HG02938 (cell line): ENCODE measurements around the gene ADIG.

Experiments used
- ATAC-seq: cut with Tn5 transposase; IDR thresholded peaks from one replicate; pipeline ENCODE4 v1.9.1; 2021; ENCODE audit warnings: mild to moderate bottlenecking, moderate library complexity; ENCODE audit not compliant: unreplicated experiment

ADIG gene

GRCh38 chr20:38581013-38581412, at the start of gene ADIG:
ADIG (plus strand) TSS chr20:38581197; CDS start chr20:38581251, 54 bp downstream.
- no peak for ATAC-seq

DNA sequence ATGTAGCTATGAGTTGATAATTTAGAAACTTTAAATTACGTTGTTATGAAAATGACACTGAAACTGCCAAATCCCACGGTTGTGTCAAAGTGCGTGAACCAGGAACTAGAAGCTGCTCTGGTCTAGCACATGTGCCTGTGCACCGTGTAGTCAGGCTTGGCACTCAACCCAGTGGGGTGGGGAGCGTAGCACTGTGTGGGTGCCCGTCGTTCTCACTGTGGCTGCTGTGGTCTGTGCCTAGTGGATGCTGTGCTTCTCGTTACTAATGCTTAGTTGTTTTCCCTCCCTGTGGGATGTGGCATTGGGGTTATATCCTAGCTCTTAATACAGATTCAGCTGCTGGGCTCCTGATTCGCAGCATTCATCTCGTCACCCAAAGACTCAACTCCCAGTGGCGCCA, 46.2 kb upstream of the ADIG start:
- no peak for ATAC-seq

GRCh38 chr20:38536310-38536709, 44.7 kb upstream of the ADIG start:
- no peak for ATAC-seq

DNA sequence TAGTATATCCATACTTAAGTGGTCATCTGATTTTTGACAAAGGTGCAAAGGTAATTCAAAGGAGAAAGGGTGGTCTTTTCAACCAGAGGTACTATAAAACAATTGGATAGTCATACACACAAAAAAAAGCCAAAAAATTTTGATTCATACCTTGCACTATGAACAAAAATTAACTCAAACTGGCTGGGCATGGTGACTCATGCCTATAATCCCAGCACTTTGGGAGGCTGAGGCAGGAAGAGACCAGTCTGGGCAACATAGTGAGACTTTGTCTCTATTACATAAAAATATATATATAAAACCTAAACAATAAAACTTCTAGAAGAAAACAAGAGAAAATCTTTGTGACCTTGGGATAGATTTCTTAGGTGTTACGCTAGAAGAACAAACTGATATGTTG, 43.8 kb upstream of the ADIG start:
- ATAC-seq: no peak

DNA sequence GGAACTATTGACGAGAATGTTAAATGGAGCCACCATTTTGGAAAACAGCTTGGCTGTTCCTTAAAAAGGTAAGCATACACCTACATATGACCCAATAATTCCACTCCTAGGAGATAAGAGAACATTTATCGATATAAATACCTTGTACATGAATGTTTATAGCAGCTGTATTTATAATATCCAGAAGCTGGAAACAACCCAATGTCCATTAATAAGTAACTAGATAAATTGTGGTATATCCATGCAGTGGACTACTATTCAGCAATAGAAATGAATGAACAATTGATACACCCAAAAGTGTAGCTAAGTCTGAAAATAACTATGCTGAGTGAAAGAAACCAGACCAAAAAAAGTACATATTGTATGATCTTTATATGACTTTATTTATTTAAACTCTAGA, 42.2 kb upstream of the ADIG start:
- ATAC-seq: no peak

DNA sequence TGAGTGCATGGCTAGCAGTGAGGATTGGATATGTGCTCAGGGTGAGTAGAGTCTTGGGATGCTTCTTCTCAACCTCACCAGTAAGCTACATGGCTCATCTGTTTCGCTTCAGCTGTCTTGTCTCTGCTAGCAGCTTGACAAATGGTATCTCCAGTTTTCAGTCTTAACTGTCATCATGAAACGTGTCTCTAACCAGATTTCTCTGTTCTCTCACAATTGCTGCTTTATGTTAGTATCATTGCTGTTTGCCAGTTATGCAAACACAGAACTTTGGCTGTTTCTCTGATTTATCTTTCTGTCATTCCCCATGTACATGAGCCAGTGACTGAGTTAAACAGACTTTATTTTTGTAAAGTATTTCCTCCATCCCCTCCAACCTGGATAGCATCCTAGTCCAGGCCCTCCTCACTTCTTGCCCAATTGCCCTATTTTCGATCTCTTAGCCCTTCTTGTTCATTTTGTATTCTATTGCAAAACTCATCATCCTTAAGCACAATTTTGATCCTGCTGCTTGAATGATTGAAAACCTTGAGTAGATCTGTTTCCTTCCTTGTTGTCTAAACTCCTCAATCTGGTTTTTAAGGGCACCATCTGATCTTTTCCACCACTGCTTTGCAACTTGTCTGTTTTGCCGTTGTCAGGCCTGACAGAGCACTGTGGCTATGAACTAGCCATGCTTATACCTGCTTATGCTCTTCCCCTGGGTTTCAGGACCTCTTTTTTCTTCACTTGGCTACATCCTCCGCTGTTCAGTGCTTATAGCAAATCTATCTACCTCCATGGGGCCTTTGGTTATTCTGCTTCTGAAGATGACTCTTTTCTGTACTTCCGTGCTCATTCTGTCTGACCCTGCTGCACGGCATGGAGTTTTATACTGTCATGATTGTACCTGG, 37.7 kb upstream of the ADIG start:
- ATAC-seq: no peak

- no peak for ATAC-seq
Measured at GRCh38 chr20:38545771-38546170, 35.2 kb upstream of the ADIG start.

DNA sequence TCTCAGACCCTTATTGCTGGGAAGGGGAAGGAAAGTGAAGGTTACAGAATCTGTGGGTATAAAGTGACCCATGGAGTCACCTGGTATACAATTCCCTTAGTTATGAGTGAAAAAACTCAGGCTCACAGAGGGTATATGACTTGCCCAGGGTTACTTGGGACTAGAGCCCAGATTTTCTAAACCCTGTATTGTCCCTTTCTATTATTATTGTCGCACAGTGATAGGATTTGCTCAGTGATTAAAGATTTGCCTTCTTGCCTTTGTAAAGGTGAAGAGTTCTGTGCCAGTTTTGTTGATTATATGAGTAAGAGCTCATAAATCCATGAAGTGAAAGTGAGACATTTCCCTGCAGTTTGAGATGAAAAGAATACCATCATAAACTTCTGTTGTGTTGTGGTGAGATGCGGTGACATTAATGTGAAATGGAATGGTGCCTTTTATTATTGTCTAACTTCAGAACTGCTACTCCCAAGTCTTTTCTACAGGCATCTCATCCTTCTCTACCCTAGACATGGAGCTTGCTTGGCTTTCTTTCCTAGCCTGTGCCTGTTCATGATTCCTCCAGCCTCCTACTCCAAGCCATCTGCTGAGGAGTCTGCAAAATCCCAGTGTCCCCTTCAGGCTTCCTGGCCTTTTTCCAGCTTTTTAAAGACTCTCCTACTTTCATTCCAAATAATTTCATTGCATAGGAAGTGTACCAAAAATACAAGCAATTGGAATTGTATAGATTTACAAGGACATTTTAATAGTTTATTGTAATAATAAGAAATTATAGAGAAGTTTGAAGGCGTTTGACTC, 33.5 kb upstream of the ADIG start:
- ATAC-seq: no peak

- ATAC-seq: no peak
Measured at GRCh38 chr20:38548356-38549083, 32.5 kb upstream of the ADIG start.

- no peak for ATAC-seq
Measured at GRCh38 chr20:38550274-38550673, 30.7 kb upstream of the ADIG start.

- ATAC-seq: no peak
Measured at GRCh38 chr20:38551056-38551626, 29.9 kb upstream of the ADIG start.

GRCh38 chr20:38554986-38555385, 26.0 kb upstream of the ADIG start:
- ATAC-seq: no peak

GRCh38 chr20:38555395-38555794, 25.6 kb upstream of the ADIG start:
- no peak for ATAC-seq

GRCh38 chr20:38557174-38557573, 23.8 kb upstream of the ADIG start:
- ATAC-seq: no peak

GRCh38 chr20:38558596-38559360, 22.2 kb upstream of the ADIG start:
- no peak for ATAC-seq

DNA sequence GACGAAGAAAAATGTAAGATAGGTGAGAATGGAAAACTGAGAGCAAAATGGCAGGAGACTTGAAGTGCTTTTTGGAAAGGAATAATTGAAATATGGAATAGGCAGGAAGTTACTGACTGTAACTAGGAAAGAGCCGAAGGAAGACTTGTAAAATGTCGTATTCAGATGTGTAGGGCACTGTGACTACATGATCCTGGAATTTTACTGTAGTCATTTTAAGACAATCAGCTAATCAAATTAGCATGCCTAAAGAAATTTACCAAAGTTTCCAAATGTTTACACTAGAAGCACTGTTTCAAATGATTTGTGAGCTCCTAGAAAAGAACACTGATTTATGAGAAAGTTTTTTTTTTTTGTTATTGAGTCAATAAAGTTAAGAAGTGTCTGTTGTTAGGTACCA, 21.2 kb upstream of the ADIG start:
- no peak for ATAC-seq

GRCh38 chr20:38563802-38564431, 17.1 kb upstream of the ADIG start:
- ATAC-seq: no peak

DNA sequence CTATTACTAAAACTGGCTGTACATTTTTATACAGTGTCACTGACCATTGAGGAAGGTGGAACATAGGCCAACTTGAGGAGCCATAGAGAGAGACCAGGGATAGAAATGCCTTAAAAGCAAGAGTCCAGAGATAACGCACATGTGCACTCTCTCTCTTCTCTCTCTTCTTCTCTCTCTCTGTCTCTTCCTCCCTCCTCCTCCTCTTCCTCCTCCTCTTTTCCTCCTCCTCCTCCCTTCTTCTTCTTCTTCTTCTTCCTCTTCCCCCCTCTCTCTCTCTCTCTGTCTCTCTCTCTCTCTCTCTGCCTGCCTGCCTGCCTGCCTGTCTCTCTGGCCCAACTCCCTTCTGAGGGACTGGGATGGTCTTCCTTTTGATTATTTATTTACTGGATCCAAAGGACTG, 16.3 kb upstream of the ADIG start:
- no peak for ATAC-seq

- ATAC-seq: no peak
Measured at GRCh38 chr20:38566036-38566598, 14.9 kb upstream of the ADIG start.
